Mesodermal cell (in vitro differentiated cells): Measurements from ENCODE around the gene DNPEP.
A peak's percentile ranks its signal among the peaks of the same experiment; 100 is the strongest.

ENCODE experiments used
- H3K27ac ChIP-seq: 2 replicates; pipeline ENCODE4 v1.7.0; 2013; ENCODE audit warnings: mild to moderate bottlenecking, low read depth, low read length, moderate library complexity; ENCODE audit not compliant: severe bottlenecking
- H3K36me3 ChIP-seq: 2 replicates; pipeline ENCODE4 v1.7.1; 2013; ENCODE audit warnings: mild to moderate bottlenecking, low read length, moderate library complexity; ENCODE audit not compliant: control insufficient read depth, insufficient read depth
- H3K4me1 ChIP-seq: one replicate; pipeline ENCODE4 v1.7.1; 2013; ENCODE audit warnings: mild to moderate bottlenecking, low read length; ENCODE audit not compliant: insufficient read depth, control insufficient read depth, poor library complexity, severe bottlenecking
- H3K4me3 ChIP-seq: 2 replicates; pipeline ENCODE4 v1.7.0; 2013; ENCODE audit warnings: low read length, control low read depth, mild to moderate bottlenecking; ENCODE audit not compliant: insufficient read depth, poor library complexity, severe bottlenecking; ENCODE audit errors: extremely low read depth
- H3K9me3 ChIP-seq: 2 replicates; pipeline ENCODE4 v1.7.1; 2013; ENCODE audit warnings: mild to moderate bottlenecking, low read length, moderate library complexity; ENCODE audit not compliant: control insufficient read depth
- WGBS, 2 experiments: methylation state at CpG; one replicate each; pipeline ENCODE4 v1.1.5; 2013; ENCODE audit warnings: missing lambda C conversion rate in 2 of 2; ENCODE audit not compliant: insufficient coverage in 2 of 2; 5-methylcytosine and 5-hydroxymethylcytosine counted together

DNPEP gene

GRCh38 chr2:219384083-219384713, 3.5 kb downstream of the DNPEP start:
- Histone ChIP-seq H3K9me3 (no peaks in the 10 kb centered on the region), H3K4me3 (no peak overlapping the region), H3K4me1 (peaks cover 3% of the 10 kb centered on the region), H3K27ac (no peak overlapping the region), H3K36me3 (peaks cover 45% of the 10 kb centered on the region)
- WGBS, 2 experiments = 87 to 88% methylated on average over 13 to 14 of the region's 15 CpGs

- H3K36me3 ChIP-seq = peaks cover 53% of the 10 kb centered on the region
- H3K4me1 ChIP-seq = no peaks in the 10 kb centered on the region
- no peak overlapping the region for H3K4me3 ChIP-seq
- no peak overlapping the region for H3K27ac ChIP-seq
- WGBS, 2 experiments = 94 to 95% methylated on average over 9 of the region's 9 CpGs
- H3K9me3 ChIP-seq = no peaks in the 10 kb centered on the region
Observed at GRCh38 chr2:219381448-219381847, 6.3 kb downstream of the DNPEP start.

- no peaks in the 10 kb centered on the region for H3K4me1 ChIP-seq
- no peak overlapping the region for H3K27ac ChIP-seq
- peaks cover 49% of the 10 kb centered on the region for H3K36me3 ChIP-seq
- H3K9me3 ChIP-seq = no peaks in the 10 kb centered on the region
- H3K4me3 ChIP-seq = no peak overlapping the region
Observed at GRCh38 chr2:219380926-219381325, 6.8 kb downstream of the DNPEP start.

- WGBS, 2 experiments = 78 to 85% methylated on average over 9 to 12 of the region's 13 CpGs
- H3K4me3 ChIP-seq = no peak overlapping the region
Observed at GRCh38 chr2:219378163-219378851, 9.4 kb downstream of the DNPEP start.

GRCh38 chr2:219369447-219369861, 18.3 kb downstream of the DNPEP start:
- WGBS, 2 experiments = no CpG with 5 or more reads among the region's 2 CpGs
- H3K9me3 ChIP-seq = no peaks in the 10 kb centered on the region
- peaks cover 10% of the 10 kb centered on the region for H3K36me3 ChIP-seq
- peaks cover 14% of the 10 kb centered on the region for H3K4me1 ChIP-seq
- H3K4me3 ChIP-seq = no peak overlapping the region
- peak overlapping the region; percentile 78 for H3K27ac ChIP-seq

More at GRCh38 chr2:219378163-219378851, 9.4 kb downstream of the DNPEP start:
- Histone ChIP-seq H3K36me3 (peaks cover 37% of the 10 kb centered on the region), H3K9me3 (no peaks in the 10 kb centered on the region), H3K27ac (no peak overlapping the region), H3K4me1 (no peaks in the 10 kb centered on the region)

GRCh38 chr2:219368690-219369191, 19.0 kb downstream of the DNPEP start:
- peak overlapping the region; percentile 78 for H3K27ac ChIP-seq
- peaks cover 14% of the 10 kb centered on the region for H3K4me1 ChIP-seq
- peaks cover 2% of the 10 kb centered on the region for H3K36me3 ChIP-seq
- no peak overlapping the region for H3K4me3 ChIP-seq
- no peaks in the 10 kb centered on the region for H3K9me3 ChIP-seq
- WGBS, 2 experiments = 71 to 80% methylated on average over 1 of the region's 3 CpGs

GRCh38 chr2:219362524-219363164, 25.1 kb downstream of the DNPEP start:
- no peaks in the 10 kb centered on the region for H3K9me3 ChIP-seq
- 56 to 100% methylated on average over 1 to 3 of the region's 3 CpGs for WGBS, 2 experiments
- H3K4me1 ChIP-seq = peaks cover 14% of the 10 kb centered on the region
- no peaks in the 10 kb centered on the region for H3K36me3 ChIP-seq
- H3K4me3 ChIP-seq = no peak overlapping the region
- no peak overlapping the region for H3K27ac ChIP-seq

- 95 to 100% methylated on average over 5 of the region's 5 CpGs for WGBS, 2 experiments
- H3K4me3 ChIP-seq = no peak overlapping the region
- H3K27ac ChIP-seq = no peak overlapping the region
- H3K4me1 ChIP-seq = peaks cover 14% of the 10 kb centered on the region
- no peaks in the 10 kb centered on the region for H3K9me3 ChIP-seq
- no peaks in the 10 kb centered on the region for H3K36me3 ChIP-seq
Observed at GRCh38 chr2:219362072-219362471, 25.6 kb downstream of the DNPEP start.

- Histone ChIP-seq H3K9me3 (no peaks in the 10 kb centered on the region), H3K4me3 (peak overlapping the region; percentile 22), H3K4me1 (peaks cover 12% of the 10 kb centered on the region), H3K36me3 (no peaks in the 10 kb centered on the region), H3K27ac (no peak overlapping the region)
- WGBS, 2 experiments = 4 to 6% methylated on average over 52 to 54 of the region's 66 CpGs
Observed at GRCh38 chr2:219358170-219359075, 29.3 kb downstream of the DNPEP start.

GRCh38 chr2:219356834-219357233, 30.9 kb downstream of the DNPEP start:
- Histone ChIP-seq H3K4me3 (no peak overlapping the region), H3K4me1 (peaks cover 8% of the 10 kb centered on the region), H3K36me3 (no peaks in the 10 kb centered on the region), H3K9me3 (no peaks in the 10 kb centered on the region), H3K27ac (no peak overlapping the region)
- no CpG with 5 or more reads among the region's 1 CpG for WGBS, 2 experiments
